EL (cell line): ENCODE results near the gene GLB1L.

Experiments
- DNase-seq: peaks from one replicate; pipeline ENCODE4 v3.0.0-alpha.2; 2016

The GLB1L gene

GRCh38 chr2:219220652-219221402, 24.4 kb downstream of the GLB1L start:
- no peak for DNase-seq

- DNase-seq: no peak
These were observed 25.3 kb downstream of the GLB1L start for GRCh38 chr2:219219784-219220532.

- DNase-seq: peak; percentile 96
These were observed 26.2 kb downstream of the GLB1L start, which contains the start of gene ABCB6 for GRCh38 chr2:219218732-219219701. Gene ABCB6 (minus strand): TSS chr2:219218958. CDS start chr2:219218673, 285 bp downstream.

- peak; percentile 80 for DNase-seq
These were observed 27.0 kb downstream of the GLB1L start for GRCh38 chr2:219218217-219218731.

GRCh38 chr2:219216535-219216915, 28.7 kb downstream of the GLB1L start:
- DNase-seq: no peak

DNA sequence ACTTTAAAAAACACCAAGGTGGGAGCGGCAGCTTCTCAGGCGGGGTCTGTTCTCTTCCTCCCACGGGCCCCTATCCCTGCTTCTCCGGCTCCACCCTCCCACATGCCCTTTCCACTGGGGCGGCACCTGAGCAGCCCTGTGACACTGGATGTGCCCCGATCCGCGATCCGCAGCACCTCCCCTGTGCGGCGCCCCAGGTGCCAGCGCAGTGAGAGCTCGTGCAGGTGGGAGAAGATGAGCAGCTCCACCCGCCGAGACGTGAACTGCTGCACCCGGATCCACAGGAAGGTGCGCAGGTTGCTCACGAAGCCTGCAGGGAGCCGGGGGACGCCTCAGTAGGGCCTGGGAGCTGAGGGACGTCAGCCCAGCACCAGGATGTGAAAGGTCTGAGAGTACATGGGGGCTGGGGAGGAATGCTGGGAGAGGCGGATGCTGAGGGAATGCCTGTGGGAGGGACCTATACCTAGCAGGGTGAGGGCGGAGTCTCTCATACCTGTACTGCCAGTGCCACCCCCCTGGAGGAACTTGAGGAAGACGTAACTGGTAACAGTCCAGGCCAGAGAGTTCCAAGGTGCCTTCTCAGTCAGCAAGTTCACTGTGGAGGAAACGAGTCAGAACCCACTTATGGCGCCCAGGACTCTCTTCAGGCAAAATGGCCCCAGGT, 29.2 kb downstream of the GLB1L start:
- DNase-seq: no peak

GRCh38 chr2:219214786-219215185, 30.5 kb downstream of the GLB1L start:
- no peak for DNase-seq

DNA sequence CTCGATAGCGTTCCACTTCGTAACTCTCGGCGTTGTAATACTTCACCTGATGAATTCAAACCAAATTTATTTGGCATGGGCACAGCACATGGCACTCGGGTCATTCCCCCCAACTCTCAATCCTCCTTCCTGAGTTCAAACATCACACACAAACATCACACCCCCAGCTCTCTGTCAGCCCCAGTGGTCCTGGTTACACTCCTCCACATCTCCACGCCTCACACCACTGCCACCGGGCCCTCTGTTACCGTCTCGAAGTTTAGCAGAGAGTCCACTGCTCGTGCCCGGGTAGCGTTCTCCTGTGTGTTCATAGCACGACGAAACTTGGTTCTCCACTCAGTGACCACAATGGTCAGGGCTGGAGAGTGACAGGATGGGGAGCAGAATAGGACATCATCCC, 31.1 kb downstream of the GLB1L start:
- no peak for DNase-seq

DNA sequence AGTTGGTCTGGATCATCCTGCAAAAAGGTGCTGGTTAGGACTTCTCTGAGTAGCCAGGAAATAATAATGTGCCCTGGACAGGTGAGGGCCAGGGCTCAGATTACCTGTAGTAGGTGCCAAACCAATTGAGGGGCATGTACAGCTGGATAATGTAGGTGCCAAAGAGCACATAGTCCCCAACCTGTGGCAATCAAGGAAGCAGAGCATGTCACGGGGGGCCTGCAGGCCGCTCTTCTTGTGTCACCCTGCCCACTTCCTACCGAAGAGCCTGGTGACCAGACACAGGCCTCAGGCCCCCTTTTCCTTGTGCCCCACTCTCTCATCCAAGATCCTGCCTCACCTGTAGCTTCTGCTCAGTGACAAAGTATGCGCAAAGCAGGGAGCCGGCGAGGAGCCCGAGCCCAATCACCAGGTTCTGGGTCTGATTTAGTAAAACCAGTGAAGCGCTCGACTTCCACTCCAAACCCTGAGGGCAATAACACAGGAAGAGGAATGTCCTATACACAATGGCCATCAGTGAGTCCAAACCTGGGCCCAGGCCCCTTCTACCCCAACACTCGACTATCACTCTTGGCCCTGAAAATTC, 31.7 kb downstream of the GLB1L start:
- no peak for DNase-seq

DNA sequence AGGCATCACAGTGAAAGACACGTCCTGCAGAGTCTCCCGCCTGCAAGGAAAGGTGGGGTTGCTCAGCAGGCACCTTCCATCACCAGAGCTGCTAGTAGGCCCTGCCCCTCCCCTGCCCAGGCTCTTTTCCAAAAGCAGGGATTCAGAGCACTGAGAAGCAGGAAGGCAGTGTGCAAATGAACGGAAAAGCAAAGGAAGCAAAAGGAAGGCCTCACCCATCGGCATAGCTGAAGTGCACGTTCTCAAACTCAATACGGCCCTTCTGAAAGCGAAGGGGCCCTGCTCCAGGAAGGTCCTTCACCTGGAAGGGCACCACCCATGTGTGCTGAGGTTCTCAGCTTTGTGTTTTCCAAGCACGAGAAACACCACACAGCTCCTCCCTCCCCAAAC, 32.2 kb downstream of the GLB1L start:
- no peak for DNase-seq

DNA sequence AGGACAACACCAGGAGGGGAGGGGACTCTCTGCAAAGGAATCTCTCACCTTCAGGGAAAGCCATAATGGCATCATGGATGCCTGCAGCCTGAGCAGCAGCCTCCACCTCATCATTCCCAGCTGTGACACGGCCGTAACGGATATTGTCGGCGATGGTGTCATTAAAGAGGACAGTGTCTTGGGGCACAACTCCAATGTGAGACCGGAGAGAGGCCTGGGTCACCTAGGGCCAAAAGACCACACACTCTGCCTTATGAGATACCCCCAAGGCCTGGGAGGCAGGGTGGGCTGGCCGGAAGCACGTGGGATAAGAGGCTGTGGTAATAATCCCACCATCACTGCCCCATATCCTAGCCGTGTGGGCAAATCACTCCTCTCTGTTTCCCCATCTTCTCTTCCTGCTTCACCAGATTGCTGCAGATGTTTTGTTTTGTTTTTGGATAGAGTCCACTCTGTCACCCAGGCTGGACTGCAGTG, 34.3 kb downstream of the GLB1L start:
- no peak for DNase-seq

DNA sequence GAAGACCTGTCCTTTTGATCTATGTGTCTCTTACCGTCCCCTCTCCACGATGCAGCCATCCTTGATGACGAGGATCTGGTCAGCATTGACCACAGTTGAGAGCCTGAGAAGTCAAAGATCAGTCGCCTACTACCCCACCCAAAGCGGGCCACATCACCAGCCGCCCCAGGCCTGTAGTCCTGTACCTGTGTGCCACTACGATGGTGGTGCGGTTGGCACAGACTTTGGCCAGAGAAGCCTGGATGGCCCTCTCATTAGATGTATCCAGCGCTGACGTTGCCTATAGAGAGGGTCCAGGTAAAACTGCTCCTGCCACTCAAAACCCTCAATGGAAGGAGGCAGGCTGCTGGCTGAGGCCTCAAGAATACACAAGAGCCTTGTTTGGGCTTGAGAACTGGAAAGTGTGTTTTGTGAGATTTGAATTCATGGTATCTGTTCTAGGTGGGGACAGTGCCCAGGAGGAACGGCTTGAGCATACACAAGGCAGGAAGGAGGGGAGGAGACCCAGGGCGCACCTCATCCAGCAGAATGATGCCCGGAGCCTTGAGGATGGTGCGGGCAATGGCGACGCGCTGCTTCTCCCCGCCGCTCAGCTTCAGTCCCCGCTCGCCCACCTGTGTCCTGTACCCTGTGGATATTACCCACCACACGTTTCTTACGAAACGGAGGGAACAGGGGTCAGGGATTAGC, 34.9 kb downstream of the GLB1L start:
- no peak for DNase-seq

DNA sequence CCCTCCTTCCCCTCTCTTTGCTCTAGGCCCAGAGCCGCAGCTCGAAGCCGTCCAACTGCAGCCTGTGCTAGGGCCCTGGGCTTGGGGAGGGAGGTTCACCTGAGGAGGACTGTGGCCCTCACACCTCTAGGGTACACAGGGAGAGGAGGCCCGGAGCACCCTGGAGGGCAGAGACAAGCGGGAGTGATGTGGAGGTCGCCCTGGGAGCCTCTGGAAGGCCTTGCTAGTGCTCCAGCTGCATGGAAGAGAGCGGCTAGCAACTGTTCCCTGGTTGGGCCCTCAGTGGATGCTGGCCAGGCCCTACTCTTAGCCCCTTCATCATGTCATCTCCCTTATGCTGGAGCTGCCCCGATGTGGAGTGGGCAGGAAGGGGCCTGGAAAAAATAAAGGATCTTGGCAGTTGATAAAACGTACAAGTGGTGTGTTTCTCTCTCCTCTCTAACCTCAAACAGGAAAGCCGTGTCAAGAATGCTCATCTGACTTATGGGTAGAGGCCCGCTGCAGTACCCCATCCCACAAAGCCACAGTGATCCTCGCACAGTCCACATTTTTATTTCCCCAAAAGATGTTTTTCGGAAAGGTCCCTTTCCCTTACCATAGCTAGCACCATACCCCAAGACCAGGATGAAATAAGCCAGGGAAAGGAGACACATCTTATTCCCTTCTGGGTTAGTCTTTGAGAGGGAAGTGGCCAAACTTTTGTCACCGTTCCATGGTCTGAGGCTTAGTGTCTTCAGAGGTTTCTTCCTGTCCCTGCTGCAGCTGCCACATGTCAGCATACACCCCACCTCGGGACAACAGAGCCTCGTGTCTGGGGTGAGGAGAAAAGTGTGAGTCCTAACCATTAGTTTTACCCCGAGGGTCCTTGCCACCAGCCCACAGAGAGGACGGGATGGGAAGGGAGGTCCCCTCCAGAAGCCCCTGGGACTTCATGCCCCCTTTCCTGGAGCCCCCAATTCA, 35.7 kb downstream of the GLB1L start:
- no peak for DNase-seq

GRCh38 chr2:219207884-219208740, 37.1 kb downstream of the GLB1L start:
- peak; percentile 56 for DNase-seq

- no peak for DNase-seq
These were observed 37.9 kb downstream of the GLB1L start for GRCh38 chr2:219207134-219207883.

DNA sequence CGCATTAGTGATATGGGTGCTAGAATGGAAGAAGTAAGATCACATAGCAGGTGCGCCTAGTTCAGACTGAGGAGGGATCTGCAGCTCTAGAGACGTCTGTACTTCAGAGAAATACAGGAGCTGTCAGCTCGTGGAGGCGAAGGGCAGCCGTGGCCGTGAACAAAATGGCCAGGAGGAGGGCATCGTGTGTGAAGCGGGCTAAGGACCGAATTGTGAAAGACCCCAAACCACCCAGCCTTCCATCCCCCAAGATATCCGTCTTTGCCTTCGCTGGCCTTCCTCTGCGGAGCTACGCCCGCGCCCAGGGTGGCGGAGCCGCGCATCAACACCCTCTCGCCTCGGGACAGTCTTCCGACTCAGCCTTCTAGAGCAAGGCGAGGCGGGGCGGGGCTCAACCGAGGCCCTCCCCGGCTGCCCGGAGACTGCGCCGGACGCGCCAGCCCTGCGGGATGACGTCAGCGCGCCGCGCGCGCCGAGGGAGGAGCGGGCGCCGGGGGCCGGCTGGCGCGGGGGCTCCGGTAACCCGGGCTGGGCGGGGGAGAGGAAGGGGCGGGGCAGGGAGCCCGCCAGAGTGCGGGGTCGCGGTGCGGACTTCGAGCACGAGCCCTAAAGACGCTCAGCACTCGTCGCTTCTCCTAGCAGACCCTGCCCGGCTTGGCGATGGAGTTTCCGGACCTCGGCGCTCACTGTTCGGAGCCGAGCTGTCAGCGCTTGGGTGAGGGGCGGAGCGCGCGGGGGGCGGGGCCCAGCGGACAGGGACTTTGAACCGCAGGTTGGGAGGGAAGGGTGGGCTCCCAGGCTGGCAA, 38.7 kb downstream of the GLB1L start, which contains the start of gene ZFAND2B:
Gene ZFAND2B, plus strand, starts transcription at position 455 of the 806 bp plus-strand sequence. Its CDS starts 206 bp downstream, at position 661.
- peak; percentile 93 for DNase-seq

GRCh38 chr2:219205981-219206327, 39.3 kb downstream of the GLB1L start:
- no peak for DNase-seq
